ENCODE data around the gene PDE12. TPM values are rescaled to one million over a fixed set of nuclear protein-coding genes. Genes with fewer than 3 reads are reported as not detected.

PDE12 gene
- total and polyA plus RNA-seq, 2 of the 13 experiments (the other 11 are each of a cell fraction or from before 2014, with no cell fraction given), result 9.0 to 17.8 TPM

GRCh38 chr3:57555738-57556458 lies at the start of gene PDE12 (continued):
- peak; percentile 87; the same call in 1 of the 2 replicates for TF ChIP-seq DR1 (CRISPR knock-in tag; IDR thresholded peaks at IDR 0.05)
- TF ChIP-seq ZNF747 (CRISPR knock-in tag; IDR thresholded peaks at IDR 0.05; ENCODE audit: borderline replicate concordance), result peak; percentile 94
- TF ChIP-seq ZNF788 (CRISPR knock-in tag; IDR thresholded peaks at IDR 0.05; ENCODE audit: borderline replicate concordance), result peak; percentile 85
- TF ChIP-seq CCAR2 (optimal IDR thresholded peaks at IDR 0.05; ENCODE audit: low read depth, low read length), result no peak
- no peak for TF ChIP-seq ZNF672 (CRISPR knock-in tag; IDR thresholded peaks at IDR 0.05)
- TF ChIP-seq ZFP1 (CRISPR knock-in tag; IDR thresholded peaks at IDR 0.05), result no peak; the same call in none of the 2 replicates
- no peak for TF ChIP-seq SMARCE1 (IDR thresholded peaks at IDR 0.05; ENCODE audit: borderline replicate concordance)
- no peak for TF ChIP-seq DNMT1 (CRISPR knock-in tag; IDR thresholded peaks at IDR 0.05)
- TF ChIP-seq, protein P1, sequence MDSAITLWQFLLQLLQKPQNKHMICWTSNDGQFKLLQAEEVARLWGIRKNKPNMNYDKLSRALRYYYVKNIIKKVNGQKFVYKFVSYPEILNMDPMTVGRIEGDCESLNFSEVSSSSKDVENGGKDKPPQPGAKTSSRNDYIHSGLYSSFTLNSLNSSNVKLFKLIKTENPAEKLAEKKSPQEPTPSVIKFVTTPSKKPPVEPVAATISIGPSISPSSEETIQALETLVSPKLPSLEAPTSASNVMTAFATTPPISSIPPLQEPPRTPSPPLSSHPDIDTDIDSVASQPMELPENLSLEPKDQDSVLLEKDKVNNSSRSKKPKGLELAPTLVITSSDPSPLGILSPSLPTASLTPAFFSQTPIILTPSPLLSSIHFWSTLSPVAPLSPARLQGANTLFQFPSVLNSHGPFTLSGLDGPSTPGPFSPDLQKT (CRISPR knock-in tag; IDR thresholded peaks at IDR 0.05; ENCODE audit: borderline replicate concordance), result 0 out of 2 replicates have a peak, but pooled peaks have one; percentile 86
- peak; percentile 89 for TF ChIP-seq RBFOX2 (IDR thresholded peaks at IDR 0.05; ENCODE audit: low read depth, low read length)
- TF ChIP-seq ASH2L (IDR thresholded peaks at IDR 0.05; ENCODE audit: insufficient read length, low read depth, low read length), result peak; percentile 99
- TF ChIP-seq, protein P2, sequence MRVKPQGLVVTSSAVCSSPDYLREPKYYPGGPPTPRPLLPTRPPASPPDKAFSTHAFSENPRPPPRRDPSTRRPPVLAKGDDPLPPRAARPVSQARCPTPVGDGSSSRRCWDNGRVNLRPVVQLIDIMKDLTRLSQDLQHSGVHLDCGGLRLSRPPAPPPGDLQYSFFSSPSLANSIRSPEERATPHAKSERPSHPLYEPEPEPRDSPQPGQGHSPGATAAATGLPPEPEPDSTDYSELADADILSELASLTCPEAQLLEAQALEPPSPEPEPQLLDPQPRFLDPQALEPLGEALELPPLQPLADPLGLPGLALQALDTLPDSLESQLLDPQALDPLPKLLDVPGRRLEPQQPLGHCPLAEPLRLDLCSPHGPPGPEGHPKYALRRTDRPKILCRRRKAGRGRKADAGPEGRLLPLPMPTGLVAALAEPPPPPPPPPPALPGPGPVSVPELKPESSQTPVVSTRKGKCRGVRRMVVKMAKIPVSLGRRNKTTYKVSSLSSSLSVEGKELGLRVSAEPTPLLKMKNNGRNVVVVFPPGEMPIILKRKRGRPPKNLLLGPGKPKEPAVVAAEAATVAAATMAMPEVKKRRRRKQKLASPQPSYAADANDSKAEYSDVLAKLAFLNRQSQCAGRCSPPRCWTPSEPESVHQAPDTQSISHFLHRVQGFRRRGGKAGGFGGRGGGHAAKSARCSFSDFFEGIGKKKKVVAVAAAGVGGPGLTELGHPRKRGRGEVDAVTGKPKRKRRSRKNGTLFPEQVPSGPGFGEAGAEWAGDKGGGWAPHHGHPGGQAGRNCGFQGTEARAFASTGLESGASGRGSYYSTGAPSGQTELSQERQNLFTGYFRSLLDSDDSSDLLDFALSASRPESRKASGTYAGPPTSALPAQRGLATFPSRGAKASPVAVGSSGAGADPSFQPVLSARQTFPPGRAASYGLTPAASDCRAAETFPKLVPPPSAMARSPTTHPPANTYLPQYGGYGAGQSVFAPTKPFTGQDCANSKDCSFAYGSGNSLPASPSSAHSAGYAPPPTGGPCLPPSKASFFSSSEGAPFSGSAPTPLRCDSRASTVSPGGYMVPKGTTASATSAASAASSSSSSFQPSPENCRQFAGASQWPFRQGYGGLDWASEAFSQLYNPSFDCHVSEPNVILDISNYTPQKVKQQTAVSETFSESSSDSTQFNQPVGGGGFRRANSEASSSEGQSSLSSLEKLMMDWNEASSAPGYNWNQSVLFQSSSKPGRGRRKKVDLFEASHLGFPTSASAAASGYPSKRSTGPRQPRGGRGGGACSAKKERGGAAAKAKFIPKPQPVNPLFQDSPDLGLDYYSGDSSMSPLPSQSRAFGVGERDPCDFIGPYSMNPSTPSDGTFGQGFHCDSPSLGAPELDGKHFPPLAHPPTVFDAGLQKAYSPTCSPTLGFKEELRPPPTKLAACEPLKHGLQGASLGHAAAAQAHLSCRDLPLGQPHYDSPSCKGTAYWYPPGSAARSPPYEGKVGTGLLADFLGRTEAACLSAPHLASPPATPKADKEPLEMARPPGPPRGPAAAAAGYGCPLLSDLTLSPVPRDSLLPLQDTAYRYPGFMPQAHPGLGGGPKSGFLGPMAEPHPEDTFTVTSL (CRISPR knock-in tag; IDR thresholded peaks at IDR 0.05; ENCODE audit: borderline replicate concordance), result peak; percentile 55; the same call in 1 of the 2 replicates
- no peak for TF ChIP-seq HNRNPH1 (optimal IDR thresholded peaks at IDR 0.05; ENCODE audit: low read depth, low read length)
- TF ChIP-seq ZNF580 (CRISPR knock-in tag; IDR thresholded peaks at IDR 0.05; ENCODE audit: borderline replicate concordance, low read depth), result peak; percentile 95; the same call in 1 of the 2 replicates
- TF ChIP-seq ZNF44 (CRISPR knock-in tag; IDR thresholded peaks at IDR 0.05), result 0 out of 2 replicates have a peak, but pooled peaks have one; percentile 74
- TF ChIP-seq ZNF230 (CRISPR knock-in tag; IDR thresholded peaks at IDR 0.05), result no peak; the same call in 1 of the 2 replicates
- peak; percentile 87; the same call in 1 of the 2 replicates for TF ChIP-seq ZNF790 (CRISPR knock-in tag; IDR thresholded peaks at IDR 0.05; ENCODE audit: borderline replicate concordance)
- TF ChIP-seq ZBTB49 (CRISPR knock-in tag; IDR thresholded peaks at IDR 0.05; ENCODE audit: borderline replicate concordance), result peak; percentile 46; the same call in 1 of the 2 replicates
- TF ChIP-seq RELA (CRISPR knock-in tag; IDR thresholded peaks at IDR 0.05), result no peak; the same call in 1 of the 2 replicates
- peak; percentile 96 for TF ChIP-seq TMF1 (CRISPR knock-in tag; IDR thresholded peaks at IDR 0.05; ENCODE audit: low read depth)

All from HepG2 (cell line).